Activated naive CD4-positive, alpha-beta T cell treated with anti-CD3 and anti-CD28 coated beads, Interleukin-2, amount 50 U/mL, for 24 hours (primary cell): ENCODE results near the gene TMCC2.
A peak's percentile ranks its signal among the peaks of the same experiment; 100 is the strongest.
"Not testable (repeated sequence)": the region's sequence is repeated elsewhere in the genome, so short reads cannot be mapped to it uniquely, and the experiment has no call there.

Experiments used
- H3K27ac Mint-ChIP-seq: one replicate; pipeline ENCODE4 v1.8.0; 2021; ENCODE audit warnings: mild to moderate bottlenecking, mixed read lengths
- H3K27me3 Mint-ChIP-seq: one replicate; pipeline ENCODE4 v1.8.0; 2021; ENCODE audit warnings: mixed read lengths
- H3K36me3 Mint-ChIP-seq: one replicate; pipeline ENCODE4 v1.8.0; 2021; ENCODE audit warnings: mixed read lengths
- H3K4me1 Mint-ChIP-seq: one replicate; pipeline ENCODE4 v1.8.0; 2021; ENCODE audit warnings: mixed read lengths
- H3K4me3 Mint-ChIP-seq: one replicate; pipeline ENCODE4 v1.8.0; 2021; ENCODE audit warnings: mild to moderate bottlenecking, mixed read lengths
- H3K9me3 Mint-ChIP-seq: one replicate; pipeline ENCODE4 v1.8.0; 2021; ENCODE audit warnings: mixed read lengths

TMCC2 gene

GRCh38 chr1:205291596-205291995 is 63.9 kb downstream of the TMCC2 start:
- no peaks in the 10 kb centered on the region for H3K9me3 Mint-ChIP-seq
- peaks cover 82% of the 10 kb centered on the region for H3K4me1 Mint-ChIP-seq
- H3K36me3 Mint-ChIP-seq, result no peaks in the 10 kb centered on the region
- H3K4me3 Mint-ChIP-seq, result no peak overlapping the region
- no peaks in the 10 kb centered on the region for H3K27me3 Mint-ChIP-seq
- H3K27ac Mint-ChIP-seq, result peak overlapping the region; percentile 59

DNA sequence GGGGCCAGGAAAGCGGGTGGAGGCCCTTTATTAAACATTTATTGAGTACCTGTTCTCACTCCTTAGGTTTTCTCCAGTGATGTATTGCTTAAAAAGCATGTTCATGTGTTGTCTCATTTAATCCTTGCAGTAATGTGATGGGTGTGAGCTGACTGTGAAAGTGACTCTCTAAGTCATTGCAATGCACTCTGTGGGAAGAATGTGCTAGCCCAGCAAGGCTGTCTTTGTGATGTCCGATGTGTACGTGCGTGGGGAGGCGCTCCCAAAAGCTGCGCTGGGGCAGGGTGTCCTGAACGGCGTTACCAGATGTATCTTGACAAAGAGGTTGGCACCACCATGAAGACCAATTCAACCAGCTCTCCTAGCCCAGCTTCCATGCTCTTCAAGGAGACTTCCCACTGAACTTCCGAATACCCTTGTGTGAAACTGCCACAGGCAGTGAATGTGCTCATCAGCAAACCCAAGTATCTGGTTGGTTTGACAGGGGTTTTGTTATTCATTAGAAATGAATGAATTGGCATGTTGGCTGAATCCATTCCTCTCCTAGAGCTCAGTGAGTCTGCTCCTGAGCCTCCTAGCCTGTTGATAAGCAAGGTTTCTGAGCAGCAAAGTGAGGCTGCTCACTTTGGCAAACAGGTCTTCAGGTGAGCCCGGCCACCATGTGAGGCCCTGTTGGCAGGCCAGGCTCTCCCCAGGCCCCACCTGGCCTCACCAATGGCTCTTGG is 65.8 kb downstream of the TMCC2 start:
- Mint-ChIP-seq H3K36me3 (no peaks in the 10 kb centered on the region), H3K4me3 (no peak overlapping the region), H3K27me3 (no peaks in the 10 kb centered on the region), H3K9me3 (no peaks in the 10 kb centered on the region), H3K4me1 (peaks cover 80% of the 10 kb centered on the region), H3K27ac (peak overlapping the region; percentile 91)

DNA sequence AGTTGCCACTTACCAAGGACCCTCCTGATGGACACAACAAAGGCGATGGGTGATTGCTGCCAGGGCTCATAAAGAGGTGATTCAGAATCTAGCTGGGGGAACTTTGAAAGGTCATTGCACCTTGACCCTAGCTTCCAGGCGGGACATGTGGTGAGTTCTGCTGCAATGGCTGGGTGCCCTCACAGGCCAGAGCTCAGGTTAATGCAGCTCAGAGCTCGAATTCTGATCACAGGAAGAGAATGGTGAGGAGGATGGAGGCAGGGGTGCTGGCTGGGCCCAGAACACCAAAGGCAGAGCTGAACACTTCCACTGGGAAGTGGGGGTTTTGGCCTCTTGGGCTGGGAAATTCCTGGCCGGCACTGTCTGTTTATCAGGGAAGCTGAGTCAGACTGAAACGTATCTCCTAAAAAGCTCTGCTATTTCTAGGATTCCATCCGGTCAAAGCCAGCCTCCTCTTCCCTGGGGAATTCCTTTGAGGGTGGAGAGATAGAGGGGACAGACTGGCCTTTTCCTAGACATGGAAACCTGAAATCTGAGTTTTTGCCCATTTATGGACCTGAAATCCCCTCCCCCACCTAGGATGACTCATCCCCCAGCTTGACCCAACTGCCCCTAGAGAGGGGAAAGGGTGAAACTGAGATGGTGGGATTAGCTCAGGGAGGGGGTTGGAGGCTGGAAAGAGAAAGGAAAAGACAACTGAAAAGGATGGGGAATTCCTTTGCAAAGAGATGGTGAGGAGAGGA is 66.6 kb downstream of the TMCC2 start:
- Mint-ChIP-seq H3K9me3 (no peaks in the 10 kb centered on the region), H3K36me3 (no peaks in the 10 kb centered on the region), H3K4me3 (no peak overlapping the region), H3K4me1 (peaks cover 79% of the 10 kb centered on the region), H3K27ac (peak overlapping the region; percentile 91), H3K27me3 (no peaks in the 10 kb centered on the region)

DNA sequence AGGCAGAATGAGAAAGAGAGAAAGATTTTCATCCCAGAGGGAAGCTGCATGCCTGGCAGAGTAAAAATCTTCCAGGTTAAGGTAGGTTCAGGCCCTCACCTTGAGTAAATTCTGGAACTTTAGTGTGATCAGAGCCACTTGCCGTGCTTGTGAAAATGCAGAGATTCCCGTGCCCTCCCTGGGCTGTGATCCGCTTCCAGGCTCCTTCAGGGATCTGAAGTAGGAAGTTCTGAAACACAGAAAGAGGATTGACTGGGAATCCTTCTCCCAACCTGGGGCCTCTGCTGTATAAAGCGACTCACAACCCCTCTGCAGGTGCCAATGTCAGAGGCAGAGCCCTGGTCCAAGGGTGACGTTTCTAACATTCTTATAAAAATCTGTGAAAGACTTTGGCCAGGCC is 67.2 kb downstream of the TMCC2 start:
- Mint-ChIP-seq H3K4me3 (no peak overlapping the region), H3K27ac (no peak overlapping the region), H3K27me3 (no peaks in the 10 kb centered on the region), H3K4me1 (peaks cover 79% of the 10 kb centered on the region), H3K36me3 (no peaks in the 10 kb centered on the region), H3K9me3 (no peaks in the 10 kb centered on the region)

DNA sequence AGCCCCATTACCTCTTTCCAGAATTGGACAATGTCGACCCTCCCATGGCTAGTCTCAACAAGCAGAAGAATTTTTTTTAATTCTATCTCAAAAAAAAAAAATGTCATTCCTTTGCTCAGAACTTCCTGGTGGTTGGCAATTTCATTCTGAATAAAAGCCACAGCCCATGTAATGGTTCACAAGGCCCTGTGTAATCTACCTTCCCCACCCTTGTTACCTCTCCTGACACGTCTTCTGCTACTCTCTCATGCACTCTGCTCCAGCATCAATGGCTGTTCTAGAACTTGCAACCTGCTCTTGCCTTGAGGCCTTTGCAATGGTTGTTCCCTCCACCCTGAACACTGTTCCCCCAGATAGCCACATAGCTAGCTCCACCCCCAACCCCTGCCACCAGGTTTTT is 68.4 kb downstream of the TMCC2 start:
- peaks cover 82% of the 10 kb centered on the region for H3K4me1 Mint-ChIP-seq
- no peaks in the 10 kb centered on the region for H3K27me3 Mint-ChIP-seq
- no peaks in the 10 kb centered on the region for H3K36me3 Mint-ChIP-seq
- H3K9me3 Mint-ChIP-seq, result no peaks in the 10 kb centered on the region
- H3K27ac Mint-ChIP-seq, result peak overlapping the region; percentile 37
- H3K4me3 Mint-ChIP-seq, result no peak overlapping the region

- H3K4me1 Mint-ChIP-seq, result peaks cover 77% of the 10 kb centered on the region
- not testable (repeated sequence) for H3K27ac Mint-ChIP-seq, H3K4me3 Mint-ChIP-seq, H3K27me3 Mint-ChIP-seq, H3K36me3 Mint-ChIP-seq, H3K9me3 Mint-ChIP-seq
Measured at GRCh38 chr1:205297546-205298177, 69.9 kb downstream of the TMCC2 start.

- peaks cover 3% of the 10 kb centered on the region for H3K36me3 Mint-ChIP-seq
- no peaks in the 10 kb centered on the region for H3K9me3 Mint-ChIP-seq
- H3K27me3 Mint-ChIP-seq, result no peaks in the 10 kb centered on the region
- H3K4me3 Mint-ChIP-seq, result no peak overlapping the region
- peaks cover 69% of the 10 kb centered on the region for H3K4me1 Mint-ChIP-seq
- no peak overlapping the region for H3K27ac Mint-ChIP-seq
Measured at GRCh38 chr1:205298191-205298994, 70.6 kb downstream of the TMCC2 start.

- H3K4me3 Mint-ChIP-seq, result no peak overlapping the region
- no peaks in the 10 kb centered on the region for H3K27me3 Mint-ChIP-seq
- H3K4me1 Mint-ChIP-seq, result peaks cover 63% of the 10 kb centered on the region
- peaks cover 6% of the 10 kb centered on the region for H3K36me3 Mint-ChIP-seq
- H3K9me3 Mint-ChIP-seq, result no peaks in the 10 kb centered on the region
- peak overlapping the region; percentile 36 for H3K27ac Mint-ChIP-seq
Measured at GRCh38 chr1:205300149-205300548, 72.4 kb downstream of the TMCC2 start.

DNA sequence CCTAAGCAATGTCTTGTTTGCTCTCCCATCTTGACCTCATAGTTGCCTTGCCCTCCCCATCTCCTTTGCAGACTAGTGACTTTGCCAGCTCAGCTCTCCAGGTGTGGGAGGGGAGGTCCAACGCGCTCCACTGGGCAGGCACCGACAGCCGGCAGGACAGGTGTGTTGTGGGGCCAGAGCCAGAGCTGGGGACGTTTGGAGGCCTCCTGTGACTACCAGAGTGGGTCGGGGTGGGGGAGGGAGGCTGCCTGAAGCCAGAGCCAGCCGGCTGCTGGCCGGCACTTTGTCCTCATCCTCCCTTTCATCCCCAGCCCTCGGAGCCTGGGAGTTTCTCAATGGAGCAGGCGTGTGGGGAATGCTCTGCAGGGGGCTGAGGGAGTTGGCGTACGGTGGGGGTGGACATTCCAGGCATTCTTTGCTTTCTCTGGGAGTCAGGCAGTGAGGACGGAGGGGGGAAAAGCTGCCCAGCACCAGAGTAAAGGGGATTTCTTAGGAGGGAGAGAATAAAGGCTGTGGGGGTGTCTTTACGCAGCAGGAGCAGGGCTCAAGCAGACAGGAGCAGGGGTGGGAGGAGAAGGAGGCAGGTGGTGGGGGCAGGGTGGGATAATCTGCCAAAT is 73.6 kb downstream of the TMCC2 start:
- Mint-ChIP-seq H3K36me3 (peaks cover 9% of the 10 kb centered on the region), H3K27ac (no peak overlapping the region), H3K4me1 (peaks cover 61% of the 10 kb centered on the region), H3K4me3 (no peak overlapping the region), H3K9me3 (no peaks in the 10 kb centered on the region), H3K27me3 (no peaks in the 10 kb centered on the region)

GRCh38 chr1:205301842-205302588 is 74.3 kb downstream of the TMCC2 start:
- Mint-ChIP-seq H3K27ac (peak overlapping the region; percentile 94), H3K36me3 (peaks cover 9% of the 10 kb centered on the region), H3K4me3 (no peak overlapping the region), H3K9me3 (no peaks in the 10 kb centered on the region), H3K4me1 (peaks cover 60% of the 10 kb centered on the region), H3K27me3 (no peaks in the 10 kb centered on the region)

- Mint-ChIP-seq H3K27ac (no peak overlapping the region), H3K4me1 (peaks cover 56% of the 10 kb centered on the region), H3K9me3 (no peaks in the 10 kb centered on the region), H3K4me3 (no peak overlapping the region), H3K36me3 (peaks cover 12% of the 10 kb centered on the region), H3K27me3 (no peaks in the 10 kb centered on the region)
Measured at GRCh38 chr1:205303247-205303888, 75.6 kb downstream of the TMCC2 start.

DNA sequence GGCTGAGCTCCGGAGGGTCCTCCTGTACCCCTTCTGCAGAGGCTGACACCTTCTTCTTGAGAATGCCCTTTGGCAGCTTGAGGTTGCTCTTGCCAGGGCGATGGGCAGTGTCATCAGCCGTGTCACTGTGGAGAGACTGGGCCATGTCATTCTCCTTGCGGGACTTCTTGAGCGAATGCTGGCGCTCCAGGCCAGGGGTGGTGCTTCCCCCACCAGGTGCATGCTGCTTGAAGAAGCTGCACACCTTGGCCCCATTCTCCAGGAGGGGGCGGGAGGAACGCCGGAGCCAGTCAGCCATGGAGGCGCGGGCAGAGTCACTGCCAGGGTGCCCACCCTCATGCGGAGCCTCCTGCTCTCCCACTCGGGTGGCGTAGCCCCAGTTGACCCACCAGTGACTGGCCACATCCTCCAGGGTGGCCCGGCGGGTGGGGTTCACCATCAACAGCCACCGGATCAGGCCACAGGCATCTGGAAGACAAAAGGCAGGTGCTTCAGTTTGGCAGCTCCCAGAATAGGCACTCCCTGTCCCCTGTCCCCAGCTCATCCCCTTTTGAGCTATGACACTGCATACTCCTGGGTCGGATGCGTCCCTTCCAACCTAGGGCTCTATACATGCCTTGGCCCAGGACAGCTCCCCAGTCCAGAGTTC is 76.4 kb downstream of the TMCC2 start:
- Mint-ChIP-seq H3K4me1 (peaks cover 54% of the 10 kb centered on the region), H3K27me3 (no peaks in the 10 kb centered on the region), H3K9me3 (no peaks in the 10 kb centered on the region), H3K4me3 (no peak overlapping the region), H3K27ac (no peak overlapping the region), H3K36me3 (peaks cover 12% of the 10 kb centered on the region)

DNA sequence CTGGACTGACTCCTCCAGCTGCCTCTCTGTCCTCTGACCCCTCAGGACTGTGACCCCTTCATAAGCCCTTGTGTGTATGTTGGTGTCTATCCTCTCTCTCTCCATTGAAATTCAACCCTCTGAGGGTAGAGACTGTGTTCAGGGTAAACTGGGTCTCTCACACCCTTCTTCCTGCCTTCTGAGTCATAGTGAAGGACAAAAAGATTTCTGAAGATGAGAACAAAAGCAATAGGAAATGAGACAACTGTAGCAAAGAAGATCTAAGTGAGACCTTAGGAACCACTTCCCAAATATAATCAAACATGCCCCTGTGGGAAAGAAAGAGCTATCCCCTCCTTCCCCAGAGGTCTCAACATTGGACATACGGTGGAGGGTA is 76.9 kb downstream of the TMCC2 start:
- Mint-ChIP-seq H3K4me3 (no peak overlapping the region), H3K36me3 (peaks cover 12% of the 10 kb centered on the region), H3K9me3 (no peaks in the 10 kb centered on the region), H3K4me1 (peaks cover 56% of the 10 kb centered on the region), H3K27me3 (no peaks in the 10 kb centered on the region), H3K27ac (peak overlapping the region; percentile 86)
